Activated CD4-positive, alpha-beta memory T cell treated with anti-CD3 and anti-CD28 coated beads for 36 hours (primary cell): ENCODE results near the gene BCLAF3. TPM values are rescaled to one million over a fixed set of nuclear protein-coding genes. Genes with fewer than 3 reads are reported as not detected.

ENCODE experiments used
- microRNA-seq: library from miRNA; unstranded; fragments of <30 nt; microRNA quantifications from one replicate; pipeline ENCODE4 v1.2.0, GENCODE V29; 2022; ENCODE audit warnings: borderline number of aligned reads, borderline microRNAs expressed, borderline replicate concordance
- total RNA-seq, 2 experiments: library from RNA; stranded (reverse); gene quantifications; one replicate each; pipeline ENCODE4 v1.2.3, GENCODE V29; 2021

Gene BCLAF3
- total RNA-seq, 2 experiments from 2014 or later: 4.0 to 4.1 TPM

Small RNA genes lying within 50 kb of the gene (microRNA-seq; reads per million reads assigned to microRNA genes)
- 3.1 reads per million for gene MIR23C

Other genes with a start within 250 kb of the BCLAF3 start
- 10 to 100 TPM; 81.3 to 87.4 TPM for gene SH3KBP1, start 103.5 kb downstream of the BCLAF3 start, total RNA-seq
- gene MAP7D2, start 125.8 kb upstream of the BCLAF3 start, total RNA-seq: under 1 TPM; 0.22 to 0.24 TPM
- gene EIF1AX, start 150.8 kb upstream of the BCLAF3 start, total RNA-seq: 100 to 1,000 TPM; 117 to 121 TPM